ENCODE measurements around the gene HIGD1A.

Gene HIGD1A

GRCh38 chr3:42733501-42734262 lies 70.6 kb downstream of the HIGD1A start:
- DNase-seq, result no peak

Measured in Kasumi-1 (cell line).